SU-DHL-6 (cell line): Measurements from ENCODE around the gene NANOS2.

Experiments used
- CTCF ChIP-seq: fragments of 200-600 bp; sonication (generic); IDR thresholded peaks from one replicate; pipeline ENCODE4 v1.5.1; 2017; ENCODE audit warnings: antibody characterized with exemption, mild to moderate bottlenecking, low read length, moderate library complexity; ENCODE audit not compliant: insufficient read depth, poor library complexity, severe bottlenecking
- EZH2phosphoT487 ChIP-seq: fragments of 200-600 bp; sonication (generic), shearing (Covaris generic); conservative IDR thresholded peaks from 2 replicates; pipeline ENCODE4 v1.6.1; 2018; ENCODE audit warnings: mild to moderate bottlenecking, antibody characterized with exemption, low read length, moderate library complexity, mixed read lengths

- TF ChIP-seq EZH2phosphoT487: no peak
- no peak for TF ChIP-seq CTCF
These were observed 10.4 kb upstream of the NANOS2 start for GRCh38 chr19:45924891-45925447.
